Activated CD4-positive, alpha-beta T cell treated with anti-CD3 and anti-CD28 coated beads, Interleukin-10, Interleukin-2, amounts not matched to agents 100 ng/mL and 50 ng/mL, durations not matched to agents 16 hours and 8 hours (primary cell): Measurements from ENCODE around the gene LMTK2.

Experiments used
- DNase-seq: peaks from one replicate; pipeline ENCODE4 v3.0.0-alpha.2; 2020

Gene LMTK2

GRCh38 chr7:98205162-98205845 is 98.6 kb downstream of the LMTK2 start:
- no peak for DNase-seq

- DNase-seq = no peak
Observed at GRCh38 chr7:98206451-98207330, 100.0 kb downstream of the LMTK2 start.

GRCh38 chr7:98209166-98209920 is 102.7 kb downstream of the LMTK2 start:
- no peak for DNase-seq

- DNase-seq = no peak
Observed at GRCh38 chr7:98210513-98211220, 104.0 kb downstream of the LMTK2 start.

GRCh38 chr7:98211221-98211675 is 104.6 kb downstream of the LMTK2 start, which contains the start of gene BHLHA15:
TSS of gene BHLHA15 (plus strand) at chr7:98211439. CDS start at chr7:98212310, 871 bp downstream.
- peak; percentile 16 for DNase-seq

GRCh38 chr7:98211676-98212531 is 105.2 kb downstream of the LMTK2 start:
- DNase-seq = no peak

GRCh38 chr7:98212532-98213041 is 105.9 kb downstream of the LMTK2 start:
- no peak for DNase-seq

- no peak for DNase-seq
Observed at GRCh38 chr7:98213296-98213887, 106.7 kb downstream of the LMTK2 start.

- DNase-seq = no peak
Observed at GRCh38 chr7:98213888-98214810, 107.5 kb downstream of the LMTK2 start.

GRCh38 chr7:98214811-98215321 is 108.2 kb downstream of the LMTK2 start:
- DNase-seq = no peak

GRCh38 chr7:98215561-98216495 is 109.2 kb downstream of the LMTK2 start:
- no peak for DNase-seq

GRCh38 chr7:98216941-98217622 is 110.4 kb downstream of the LMTK2 start:
- DNase-seq = no peak

- no peak for DNase-seq
Observed at GRCh38 chr7:98217623-98218582, 111.2 kb downstream of the LMTK2 start.

GRCh38 chr7:98219382-98219781 is 112.7 kb downstream of the LMTK2 start:
- peak; percentile 19 for DNase-seq

- DNase-seq = no peak
Observed at GRCh38 chr7:98221611-98222532, 115.2 kb downstream of the LMTK2 start.
